Stimulated activated CD8-positive, alpha-beta memory T cell treated with anti-CD3 and anti-CD28 coated beads, Interleukin-12 subunit alpha, Interleukin-12 subunit beta, amount 100 ng/mL, for 4 hours (primary cell): ENCODE data around the gene CHAC2.
A peak's percentile ranks its signal among the peaks of the same experiment; 100 is the strongest.
"Not testable (repeated sequence)": the region's sequence is repeated elsewhere in the genome, so short reads cannot be mapped to it uniquely, and the experiment has no call there.

Experiments
- DNase-seq: peaks from one replicate; pipeline ENCODE4 v3.0.0-alpha.2; 2020; ENCODE audit warnings: low read depth

Gene CHAC2

DNA sequence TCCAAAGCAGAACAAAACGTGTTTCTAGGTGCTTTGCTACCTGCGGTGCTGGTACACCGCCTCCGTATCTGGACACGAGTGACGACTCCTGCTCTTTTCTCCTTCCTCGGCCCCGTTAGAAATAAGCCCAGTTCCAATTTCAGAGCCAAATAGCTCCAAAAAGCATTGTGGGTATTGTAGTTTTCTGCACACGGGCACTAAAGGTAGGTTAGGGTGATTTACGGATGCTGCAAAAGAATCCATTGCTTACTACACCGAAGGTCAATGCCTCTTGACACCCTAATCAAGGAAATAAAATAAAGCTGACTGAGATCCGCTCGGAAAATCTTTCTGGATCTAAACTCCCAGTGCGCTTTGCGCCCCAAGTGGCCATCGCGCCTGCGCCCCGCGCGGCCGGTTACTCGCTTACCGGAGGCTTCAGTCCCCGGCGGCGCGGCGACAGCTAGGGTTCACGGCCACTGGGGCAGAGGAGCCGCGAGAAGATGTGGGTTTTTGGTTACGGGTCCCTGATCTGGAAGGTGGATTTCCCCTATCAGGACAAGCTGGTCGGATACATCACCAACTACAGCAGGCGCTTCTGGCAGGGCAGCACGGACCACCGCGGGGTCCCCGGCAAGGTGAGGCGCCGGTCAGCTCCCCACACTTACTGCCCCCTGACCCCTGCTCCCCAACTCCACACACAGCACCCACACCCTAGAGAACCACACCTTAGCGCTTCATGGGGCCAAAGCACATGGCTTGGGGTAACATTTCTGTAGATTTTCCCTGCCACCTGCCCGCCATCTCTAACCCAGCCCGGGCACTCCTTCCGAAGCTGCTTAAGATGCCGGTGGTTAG lies at the start of gene CHAC2:
CHAC2 (plus strand) TSS at position 400 of the 837 bp plus-strand sequence; CDS start at position 483, 83 bp downstream.
- peak; percentile 69 for DNase-seq

DNA sequence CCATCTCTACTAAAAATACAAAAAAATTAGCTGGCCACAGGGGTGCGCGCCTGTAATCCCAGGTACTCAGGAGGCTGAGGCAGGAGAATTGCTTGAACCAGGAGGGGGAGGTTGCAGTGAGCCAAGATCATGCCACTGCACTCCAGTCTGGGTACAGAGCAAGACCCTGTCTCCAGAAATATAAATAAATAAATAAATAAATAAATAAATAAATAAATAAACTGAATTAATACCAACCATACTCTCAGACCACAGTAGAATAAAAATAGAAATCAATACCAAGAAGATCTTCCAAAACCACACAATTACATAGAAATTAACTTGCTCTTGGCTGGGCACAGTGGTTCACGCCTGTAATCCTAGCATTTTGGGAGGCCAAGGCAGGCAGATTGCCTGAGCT lies 46.7 kb upstream of the CHAC2 start:
- DNase-seq = not testable (repeated sequence)

GRCh38 chr2:53724536-53724935 lies 43.1 kb upstream of the CHAC2 start:
- DNase-seq = no peak

DNA sequence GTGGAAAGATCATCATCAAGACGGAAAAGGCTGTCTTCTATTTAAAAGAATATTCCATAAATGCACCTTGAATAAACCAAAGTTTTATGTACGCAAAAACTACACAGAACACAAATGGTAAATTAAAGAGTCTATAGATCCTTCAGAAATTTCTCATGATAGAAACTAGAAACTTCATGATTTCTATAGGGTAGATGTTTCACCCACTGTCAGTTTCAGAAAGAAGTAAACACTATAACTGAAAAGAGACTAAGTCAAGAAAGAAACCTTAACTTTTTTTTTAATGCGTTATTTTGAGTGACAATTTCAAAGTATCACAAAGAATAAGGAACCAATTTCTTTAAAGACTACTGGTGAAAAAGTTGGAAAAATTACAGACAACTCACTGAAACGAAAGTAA lies 41.9 kb upstream of the CHAC2 start:
- no peak for DNase-seq

- DNase-seq = no peak
Measured at GRCh38 chr2:53727921-53728320, 39.7 kb upstream of the CHAC2 start.

- no peak for DNase-seq
Measured at GRCh38 chr2:53729143-53729762, 38.4 kb upstream of the CHAC2 start.

- no peak for DNase-seq
Measured at GRCh38 chr2:53737091-53737490, 30.5 kb upstream of the CHAC2 start.

- no peak for DNase-seq
Measured at GRCh38 chr2:53739032-53739431, 28.6 kb upstream of the CHAC2 start.

- no peak for DNase-seq
Measured at GRCh38 chr2:53740170-53740569, 27.4 kb upstream of the CHAC2 start.

- no peak for DNase-seq
Measured at GRCh38 chr2:53744395-53745065, 23.1 kb upstream of the CHAC2 start.

DNA sequence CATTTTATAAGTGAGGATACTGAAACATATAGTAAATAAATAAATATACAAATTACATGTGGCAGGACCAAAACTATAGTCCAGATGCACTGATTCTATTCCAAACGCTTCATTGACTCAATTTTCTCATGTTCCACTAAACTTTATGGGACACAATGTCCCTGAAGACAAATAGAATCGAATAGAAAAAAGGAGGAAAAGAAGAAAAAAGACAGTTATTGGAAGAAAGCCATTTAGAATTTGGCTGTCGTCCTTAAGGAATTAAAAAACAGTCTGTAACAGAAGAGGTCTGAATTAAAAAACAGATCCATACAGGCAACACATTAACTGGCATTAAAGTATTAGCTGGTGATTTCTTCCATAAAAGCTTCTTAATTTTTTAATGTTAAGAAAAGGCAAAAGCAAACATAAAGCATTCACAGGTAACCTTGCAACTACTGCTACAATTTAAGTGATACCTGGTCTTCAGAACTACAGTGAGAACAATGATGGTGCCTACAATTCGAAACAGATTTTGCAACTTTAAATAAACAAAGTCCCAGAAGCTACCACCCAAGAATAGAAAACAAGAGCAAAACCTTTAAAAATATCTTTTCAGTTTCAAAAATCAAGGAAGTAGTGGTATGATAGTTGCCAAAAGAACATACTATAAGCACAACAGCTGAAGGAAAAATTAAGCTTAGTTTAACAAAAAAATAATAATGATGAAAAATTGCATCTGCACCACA lies 17.4 kb upstream of the CHAC2 start:
- DNase-seq = no peak

DNA sequence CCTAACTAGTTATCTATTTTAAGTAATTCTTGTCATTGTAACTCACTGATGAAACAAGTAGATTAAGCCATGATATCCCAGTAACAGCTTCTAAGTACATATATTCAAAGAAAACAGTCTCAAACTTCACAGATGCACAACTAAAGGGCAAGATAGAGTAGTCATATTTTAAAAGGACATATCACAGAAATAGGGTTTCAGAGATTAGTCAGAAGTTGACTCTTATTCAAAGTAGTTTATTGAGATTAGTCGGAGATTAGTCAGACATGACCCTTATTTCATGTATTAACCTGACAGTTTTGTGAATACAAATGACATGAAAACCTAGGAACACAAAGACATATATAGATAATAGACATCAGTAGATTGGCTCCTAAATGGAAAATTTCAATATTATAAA lies 15.9 kb upstream of the CHAC2 start:
- no peak for DNase-seq

GRCh38 chr2:53752385-53752784 lies 15.2 kb upstream of the CHAC2 start:
- no peak for DNase-seq

GRCh38 chr2:53753041-53753440 lies 14.6 kb upstream of the CHAC2 start:
- no peak for DNase-seq

GRCh38 chr2:53755121-53755520 lies 12.5 kb upstream of the CHAC2 start:
- no peak for DNase-seq

DNA sequence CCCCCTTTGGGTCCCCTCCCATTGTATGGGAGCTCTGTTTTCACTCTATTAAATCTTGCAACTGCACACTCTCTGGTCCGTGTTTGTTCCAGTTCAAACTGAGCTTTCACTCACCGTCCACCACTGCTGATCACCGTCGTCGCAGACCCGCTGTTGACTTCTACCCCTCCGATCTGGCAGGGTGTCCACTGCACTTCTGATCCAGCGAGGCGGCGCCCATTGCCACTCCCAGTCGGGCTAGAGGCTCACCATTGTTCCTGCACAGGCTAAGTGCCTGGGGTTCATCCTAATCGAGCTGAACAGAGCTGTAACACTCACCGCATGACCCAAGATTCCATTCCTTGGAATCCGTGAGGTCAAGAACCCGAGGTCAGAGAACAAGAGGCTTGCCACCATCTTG lies 11.0 kb upstream of the CHAC2 start:
- no peak for DNase-seq

DNA sequence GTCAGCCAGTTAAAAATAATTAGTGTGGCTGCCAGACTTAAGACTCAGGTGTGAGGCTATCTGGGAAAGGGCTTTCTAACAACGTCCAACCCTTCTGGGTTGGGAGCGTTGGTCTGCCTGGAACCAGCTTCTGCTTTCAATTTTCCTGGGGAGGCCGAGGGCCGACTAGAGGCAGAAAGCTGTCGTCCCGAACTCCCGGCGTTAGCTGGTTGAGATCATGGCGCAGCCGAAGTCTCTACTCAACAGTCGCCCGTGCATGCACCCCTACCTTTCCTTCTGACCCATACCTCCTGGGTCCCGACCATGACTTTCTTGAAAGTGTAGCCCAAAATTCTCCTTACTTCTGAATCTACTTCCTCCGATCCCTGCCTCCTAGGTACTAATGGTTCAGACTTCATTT lies 10.4 kb upstream of the CHAC2 start:
- DNase-seq = not testable (repeated sequence)

GRCh38 chr2:53765767-53766166 lies 1.8 kb upstream of the CHAC2 start:
- DNase-seq = no peak

DNA sequence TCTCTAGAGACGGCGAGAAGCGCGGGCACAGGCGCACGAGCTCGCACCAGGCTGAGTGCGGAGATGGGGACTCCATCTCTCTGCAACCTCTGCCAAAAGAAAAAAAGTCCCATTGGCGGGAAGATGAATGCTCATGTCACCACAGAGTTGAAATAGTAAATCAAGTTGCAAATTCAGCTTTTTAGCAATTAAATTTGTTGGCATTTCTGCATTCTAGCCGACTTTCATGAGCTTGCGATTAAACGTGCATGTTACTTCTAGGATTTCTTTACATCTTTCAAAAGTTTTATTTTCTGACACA lies 588 bp downstream of the CHAC2 start:
- DNase-seq = no peak

DNA sequence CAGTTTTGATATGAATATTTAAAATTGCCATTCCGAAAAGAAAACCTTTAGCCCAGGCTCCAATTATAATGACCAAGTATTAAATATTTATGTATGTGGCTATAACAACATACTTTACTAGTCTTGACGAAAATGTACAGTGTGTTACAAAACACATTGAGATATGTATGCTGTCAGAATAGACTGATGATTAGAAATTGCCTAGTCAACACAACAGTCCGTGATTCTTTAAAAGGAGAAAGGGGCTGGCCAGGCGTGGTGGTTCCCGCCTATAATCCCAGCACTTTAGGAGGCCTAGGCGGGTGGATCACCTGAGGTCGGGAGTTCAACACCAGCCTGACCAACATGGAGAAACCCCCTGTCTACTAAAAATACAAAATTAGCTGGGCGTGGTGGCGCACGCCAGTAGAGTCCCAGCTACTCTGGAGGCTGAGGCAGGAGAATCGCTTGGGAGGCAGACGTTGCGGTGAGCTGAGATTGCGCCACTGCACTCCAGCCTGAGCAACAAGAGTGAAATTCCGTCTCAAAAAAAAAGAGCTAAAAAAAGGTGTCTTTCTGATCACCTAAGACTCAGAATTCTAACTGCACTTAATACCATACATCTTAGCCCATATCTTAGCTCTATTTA lies 1.8 kb downstream of the CHAC2 start:
- DNase-seq = no peak

- DNase-seq = no peak
Measured at GRCh38 chr2:53770264-53770663, 2.7 kb downstream of the CHAC2 start.

DNA sequence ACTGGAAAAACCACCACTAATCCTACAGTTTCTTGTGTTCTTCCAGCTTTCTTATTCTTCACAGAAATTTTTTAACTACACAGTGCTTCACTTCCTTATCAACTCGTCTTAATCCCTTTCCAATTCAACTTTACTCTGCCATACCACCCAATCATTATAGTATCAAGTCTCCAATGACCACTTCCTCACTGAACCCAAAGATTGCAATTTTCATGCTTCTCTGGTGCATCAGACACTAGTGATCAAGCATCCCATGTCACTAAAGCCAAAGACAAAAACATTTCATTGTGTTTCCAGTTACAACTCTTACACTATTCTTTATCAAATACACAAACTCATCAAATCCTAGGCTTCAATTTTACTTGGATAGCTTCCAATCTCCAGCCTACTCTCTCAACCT lies 9.5 kb downstream of the CHAC2 start:
- no peak for DNase-seq
